Neural progenitor cell (in vitro differentiated cells): ENCODE data around the gene CKS1B.

Experiments
- CTCF ChIP-seq: fragments of 200-600 bp; sonication (generic); IDR thresholded peaks from 2 replicates; pipeline ENCODE4 v1.5.1; 2017; ENCODE audit warnings: antibody characterized with exemption, mild to moderate bottlenecking
- EZH2 ChIP-seq: fragments of 200-600 bp; sonication (generic); IDR thresholded peaks from 2 replicates; pipeline ENCODE4 v1.6.1; 2017; ENCODE audit warnings: antibody characterized with exemption, mild to moderate bottlenecking, moderate library complexity

DNA sequence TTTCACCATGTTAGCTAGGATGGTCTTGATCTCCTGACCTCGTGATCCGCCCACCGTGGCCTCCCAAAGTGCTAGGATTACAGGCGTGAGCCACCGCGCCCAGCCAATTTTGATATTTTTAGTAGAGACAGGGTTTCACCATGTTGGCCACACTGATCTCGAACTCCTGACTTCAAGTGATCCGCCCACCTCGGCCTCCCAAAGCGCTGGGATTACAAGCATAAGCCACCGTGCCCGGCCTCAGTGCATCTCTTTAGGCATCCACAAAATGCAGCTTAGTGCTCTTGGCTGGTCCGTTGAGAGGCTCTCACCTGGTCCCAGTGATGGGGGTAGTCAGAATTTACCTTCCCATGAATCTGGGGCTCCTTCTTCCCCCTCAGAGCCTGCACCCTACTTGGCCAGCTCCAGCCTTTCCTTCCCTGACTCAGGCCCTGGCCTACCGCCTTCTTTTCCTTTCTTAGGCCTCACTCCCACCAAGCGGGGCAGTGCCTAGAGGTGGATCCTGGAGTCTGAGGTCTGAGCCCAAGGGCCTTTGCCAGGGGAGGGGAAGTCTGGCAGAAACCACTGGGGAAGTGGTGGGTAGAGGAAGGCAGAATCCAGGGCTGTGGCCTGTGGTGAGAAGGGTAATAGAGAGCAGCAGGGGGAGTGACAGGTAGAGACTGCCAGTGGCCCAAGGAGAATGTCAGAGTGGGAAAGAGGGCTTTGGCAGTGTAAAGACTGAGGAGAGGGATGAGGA, 22.7 kb downstream of the CKS1B start:
- TF ChIP-seq CTCF: no peak
- no peak for TF ChIP-seq EZH2
